IPS DF 19.7 (cell line): ENCODE results near the gene AP5S1.
"Not testable (repeated sequence)": the region's sequence is repeated elsewhere in the genome, so short reads cannot be mapped to it uniquely, and the experiment has no call there.

ENCODE experiments used
- DNase-seq: peaks from one replicate; pipeline ENCODE4 v3.0.0-alpha.2; 2013; ENCODE audit warnings: low read depth, low spot score

The AP5S1 gene

DNA sequence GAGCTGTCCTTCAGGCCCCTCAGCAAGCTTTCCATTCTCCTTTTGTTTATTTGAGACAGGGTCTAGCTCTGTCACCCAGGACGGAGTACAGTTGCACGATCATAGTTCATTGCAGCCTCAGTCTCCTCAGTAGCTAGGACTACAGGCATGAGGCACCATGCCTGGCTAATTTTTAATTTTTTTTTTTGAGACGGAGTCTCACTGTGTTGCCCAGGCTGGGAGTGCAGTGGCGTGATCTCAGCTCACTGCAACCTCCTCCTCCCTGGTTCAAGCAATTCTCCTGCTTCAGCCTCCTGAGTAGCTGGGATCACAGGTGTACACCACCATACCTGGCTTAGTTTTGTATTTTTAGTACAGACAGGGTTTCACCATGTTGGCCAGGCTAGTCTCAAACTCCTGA is 31.1 kb upstream of the AP5S1 start:
- DNase-seq = not testable (repeated sequence)

- DNase-seq = not testable (repeated sequence)
Measured at GRCh38 chr20:3794168-3794567, 26.2 kb upstream of the AP5S1 start.

DNA sequence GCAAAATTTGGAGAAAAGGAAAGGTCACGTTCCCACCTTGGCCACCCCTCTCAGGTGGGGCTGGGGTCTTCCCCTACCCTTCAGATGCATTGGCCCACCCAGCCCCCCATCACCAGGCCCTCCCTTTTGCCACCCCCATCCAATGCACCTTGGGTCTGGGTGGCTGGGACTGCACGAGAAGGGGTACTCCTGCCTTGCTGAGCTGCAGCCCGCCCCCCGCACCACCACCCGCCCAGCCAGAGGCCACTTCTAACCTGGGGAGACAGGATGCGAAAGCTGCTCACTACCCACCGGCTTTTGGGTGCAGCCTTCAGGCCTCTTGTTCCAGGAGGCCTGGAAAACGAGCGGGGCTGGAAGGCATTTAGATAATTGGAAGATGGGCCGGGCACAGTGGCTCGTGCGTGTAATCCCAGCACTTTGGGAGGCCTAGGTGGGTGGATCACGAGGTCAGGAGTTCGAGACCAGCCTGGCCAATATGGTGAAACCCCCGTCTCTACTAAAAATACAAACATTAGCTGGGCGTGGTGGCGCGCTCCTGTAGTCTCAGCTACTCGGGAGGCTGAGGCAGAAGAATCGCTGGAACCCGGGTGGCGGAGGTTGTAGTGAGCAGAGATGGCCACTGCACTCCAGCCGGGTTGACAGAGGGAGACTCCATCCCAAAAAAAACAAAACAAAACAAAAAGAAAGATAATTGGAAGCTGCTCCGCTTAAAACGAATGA is 25.5 kb upstream of the AP5S1 start:
- DNase-seq = no peak

DNA sequence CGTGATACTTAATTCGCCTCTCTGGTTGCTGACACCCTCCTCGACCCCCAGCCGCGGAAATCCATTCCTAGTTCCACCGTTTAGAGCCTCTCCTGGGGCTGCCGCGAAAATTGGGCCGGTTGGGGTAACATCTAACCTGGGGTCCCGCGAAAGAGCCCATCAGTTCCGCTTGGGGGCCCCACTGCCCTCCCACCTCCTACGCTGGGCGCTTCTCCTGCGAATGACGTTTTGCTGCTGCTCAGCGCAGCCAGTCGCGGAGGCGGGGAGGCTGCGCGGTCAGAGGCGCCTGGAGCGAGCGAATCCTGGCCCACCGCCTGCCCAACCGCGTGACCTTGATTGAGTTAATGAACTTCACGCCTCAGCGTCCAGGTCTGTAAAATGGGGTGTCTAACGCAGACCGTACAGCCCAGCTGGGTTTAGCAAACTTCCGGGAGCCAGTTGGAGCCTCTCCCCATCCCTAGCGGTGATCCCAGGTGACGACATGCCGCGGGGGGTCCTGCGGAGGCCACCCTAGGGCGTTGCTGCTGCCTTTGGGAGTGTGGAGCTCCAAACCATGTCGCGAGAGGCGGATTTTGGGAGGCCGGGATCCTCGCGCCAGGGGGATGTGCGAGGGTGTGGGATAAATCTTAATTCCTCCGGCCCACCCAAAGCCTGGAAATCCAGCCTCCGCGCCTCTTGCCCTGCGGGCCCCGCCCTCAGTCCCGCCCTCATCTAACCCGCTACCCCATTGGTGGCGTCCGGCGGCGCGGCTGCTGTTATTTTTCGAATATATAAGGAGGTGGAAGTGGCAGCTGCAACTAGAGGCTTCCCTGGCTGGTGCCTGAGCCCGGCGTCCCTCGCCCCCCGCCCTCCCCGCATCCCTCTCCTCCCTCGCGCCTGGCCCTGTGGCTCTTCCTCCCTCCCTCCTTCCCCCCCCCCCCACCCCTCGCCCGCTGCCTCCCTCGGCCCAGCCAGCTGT is 24.6 kb upstream of the AP5S1 start, which contains the start of gene CDC25B:
TSS of gene CDC25B (plus strand) at position 800 of the 958 bp plus-strand sequence. CDS start 222 bp downstream, outside the sequence.
- DNase-seq = peak; percentile 54

DNA sequence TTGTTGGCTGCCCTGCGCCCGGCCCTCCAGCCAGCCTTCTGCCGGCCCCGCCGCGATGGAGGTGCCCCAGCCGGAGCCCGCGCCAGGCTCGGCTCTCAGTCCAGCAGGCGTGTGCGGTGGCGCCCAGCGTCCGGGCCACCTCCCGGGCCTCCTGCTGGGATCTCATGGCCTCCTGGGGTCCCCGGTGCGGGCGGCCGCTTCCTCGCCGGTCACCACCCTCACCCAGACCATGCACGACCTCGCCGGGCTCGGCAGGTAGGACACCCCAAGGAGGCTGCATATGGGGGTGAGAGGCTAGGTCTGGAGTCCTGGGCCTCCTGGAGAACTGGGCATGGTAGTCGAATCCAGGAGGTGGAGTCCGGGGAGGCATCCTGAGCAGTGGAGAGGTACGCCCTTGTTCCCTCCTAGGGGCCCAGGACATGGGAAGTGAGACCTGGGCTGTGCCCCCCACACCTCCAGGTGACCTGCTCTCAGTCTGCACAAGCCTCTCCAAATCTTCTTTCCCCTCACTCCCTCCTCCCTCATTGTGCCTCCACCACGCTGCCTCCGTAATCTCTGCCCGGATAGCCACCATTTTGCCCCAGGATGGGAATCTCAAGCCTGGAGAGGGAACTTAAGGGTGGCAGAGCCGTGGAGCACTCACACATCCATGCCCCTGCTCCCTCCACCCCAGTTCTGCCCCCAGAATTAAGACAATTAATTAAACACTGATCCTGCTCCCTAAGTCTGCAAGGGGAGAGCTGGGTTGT is 23.7 kb upstream of the AP5S1 start:
- DNase-seq = no peak

- no peak for DNase-seq
Measured at GRCh38 chr20:3797226-3797545, 23.2 kb upstream of the AP5S1 start.

DNA sequence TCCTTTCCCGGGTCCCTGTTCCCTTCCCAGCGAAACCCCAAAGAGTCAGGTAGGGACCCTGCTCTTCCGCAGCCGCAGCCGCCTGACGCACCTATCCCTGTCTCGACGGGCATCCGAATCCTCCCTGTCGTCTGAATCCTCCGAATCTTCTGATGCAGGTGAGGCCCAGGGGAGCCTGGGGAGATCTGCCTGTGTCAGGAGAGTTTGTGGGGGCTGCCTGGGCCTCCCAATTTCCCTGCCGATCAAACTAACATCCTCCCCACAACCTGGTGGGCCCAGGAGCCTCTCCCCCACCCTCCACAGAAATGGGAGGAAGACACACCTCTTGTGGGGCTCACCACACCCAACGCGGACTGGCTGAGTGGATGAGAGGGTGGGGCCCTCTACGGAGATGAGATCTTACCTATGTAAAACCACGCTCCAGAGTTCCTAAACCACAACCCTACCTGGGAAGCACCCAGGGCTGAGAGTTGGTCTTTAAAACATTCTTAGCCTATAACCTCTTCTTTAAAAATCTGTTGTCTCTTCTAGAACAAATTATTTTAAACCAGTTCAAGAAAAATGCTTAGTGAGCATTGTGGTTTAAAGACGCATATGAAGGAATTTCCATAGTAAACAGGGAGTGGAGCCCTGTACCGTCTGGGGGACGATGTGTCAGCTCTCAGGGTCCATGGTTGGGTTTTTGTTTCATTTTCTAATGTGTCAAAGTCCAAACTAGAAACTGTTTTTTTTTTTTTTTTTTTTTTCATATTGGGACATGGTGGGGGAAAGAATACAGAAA is 22.6 kb upstream of the AP5S1 start:
- no peak for DNase-seq

DNA sequence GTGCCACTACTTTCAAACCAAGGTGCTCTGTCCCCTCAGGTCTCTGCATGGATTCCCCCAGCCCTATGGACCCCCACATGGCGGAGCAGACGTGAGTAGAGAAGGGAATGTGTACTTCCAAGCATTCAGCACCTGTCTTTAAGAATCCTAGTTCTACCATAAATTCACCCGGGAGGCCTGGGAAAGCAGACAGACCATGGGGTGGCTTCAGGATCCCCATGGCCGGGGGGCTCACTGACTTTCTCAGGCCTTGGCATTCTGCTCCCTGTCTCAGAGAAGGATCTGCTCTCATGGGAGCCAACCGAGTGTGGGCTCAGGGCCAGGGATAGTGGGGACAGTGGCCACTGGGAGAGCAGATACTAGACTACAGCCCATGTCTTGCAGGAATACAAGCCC is 22.0 kb upstream of the AP5S1 start:
- no peak for DNase-seq

DNA sequence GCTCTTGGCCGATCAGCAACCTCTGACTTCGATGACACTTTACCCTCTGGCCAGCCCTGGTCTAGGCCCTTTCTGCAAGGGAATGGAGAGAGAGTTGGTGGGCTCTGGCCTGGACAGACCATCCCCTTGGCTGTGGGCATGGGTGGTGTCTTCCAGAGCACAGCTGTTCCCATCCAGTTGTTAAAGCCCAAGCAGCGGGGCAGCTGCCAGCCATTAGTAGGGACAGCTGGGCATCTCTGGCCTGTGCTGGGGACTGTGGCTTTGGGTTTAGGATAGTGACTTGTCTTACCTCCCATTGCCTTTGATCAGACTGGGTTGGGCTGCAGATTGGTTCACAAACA is 21.5 kb upstream of the AP5S1 start:
- DNase-seq = no peak

DNA sequence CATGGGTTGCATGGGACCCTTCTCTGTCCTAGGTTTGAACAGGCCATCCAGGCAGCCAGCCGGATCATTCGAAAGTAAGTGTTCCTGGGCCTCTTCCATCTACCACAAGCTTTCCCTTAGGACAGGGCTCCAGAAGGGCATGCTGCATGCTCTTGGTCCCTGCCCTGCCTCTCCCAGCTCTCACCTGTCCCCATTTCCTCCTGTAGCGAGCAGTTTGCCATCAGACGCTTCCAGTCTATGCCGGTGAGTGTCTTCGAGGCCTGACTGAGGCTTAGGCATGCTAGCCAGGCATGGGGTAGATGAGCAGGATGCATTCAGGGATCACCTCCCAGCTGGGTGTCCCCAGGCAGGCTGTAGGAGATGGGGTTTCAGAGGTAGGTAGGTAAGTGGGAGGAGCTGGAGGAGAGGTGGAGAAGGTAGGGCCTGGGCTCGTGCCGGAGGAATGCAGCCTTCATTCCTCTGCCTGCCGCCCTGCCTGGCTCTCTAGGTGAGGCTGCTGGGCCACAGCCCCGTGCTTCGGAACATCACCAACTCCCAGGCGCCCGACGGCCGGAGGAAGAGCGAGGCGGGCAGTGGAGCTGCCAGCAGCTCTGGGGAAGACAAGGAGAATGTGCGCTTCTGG is 20.0 kb upstream of the AP5S1 start:
- DNase-seq = peak; percentile 63

- no peak for DNase-seq
Measured at GRCh38 chr20:3800878-3801260, 19.5 kb upstream of the AP5S1 start.

DNA sequence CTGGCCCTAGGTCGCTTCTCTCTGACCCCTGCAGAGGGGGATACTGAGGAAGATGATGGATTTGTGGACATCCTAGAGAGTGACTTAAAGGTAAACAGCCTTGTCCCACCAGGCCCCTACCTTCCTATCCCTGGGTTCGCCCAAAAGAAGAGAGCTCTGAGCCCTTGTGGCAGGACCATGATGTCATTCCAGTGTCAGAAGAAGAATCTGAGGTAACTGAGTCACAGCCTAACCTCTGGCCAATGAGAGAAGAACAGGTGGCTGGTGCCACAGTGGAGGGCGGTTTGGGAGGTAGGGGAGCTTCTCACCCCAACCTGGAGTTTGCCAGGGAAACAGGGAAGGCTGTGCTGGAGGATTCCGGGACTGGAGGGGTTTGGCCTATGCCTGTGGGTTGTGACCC is 19.0 kb upstream of the AP5S1 start:
- DNase-seq = no peak

DNA sequence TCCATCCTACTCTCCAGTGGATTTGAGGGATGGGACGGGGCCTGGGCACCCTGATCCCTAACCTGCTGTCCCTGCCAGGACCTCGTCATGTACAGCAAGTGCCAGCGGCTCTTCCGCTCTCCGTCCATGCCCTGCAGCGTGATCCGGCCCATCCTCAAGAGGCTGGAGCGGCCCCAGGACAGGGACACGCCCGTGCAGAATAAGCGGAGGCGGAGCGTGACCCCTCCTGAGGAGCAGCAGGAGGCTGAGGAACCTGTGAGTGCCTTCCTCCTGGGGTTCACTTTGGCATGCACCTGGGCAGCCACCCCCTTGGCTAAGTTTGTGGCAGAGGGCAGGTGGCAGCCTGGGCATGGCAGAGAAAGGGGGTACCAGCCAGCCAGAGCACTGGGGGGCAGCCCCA is 18.5 kb upstream of the AP5S1 start:
- no peak for DNase-seq

DNA sequence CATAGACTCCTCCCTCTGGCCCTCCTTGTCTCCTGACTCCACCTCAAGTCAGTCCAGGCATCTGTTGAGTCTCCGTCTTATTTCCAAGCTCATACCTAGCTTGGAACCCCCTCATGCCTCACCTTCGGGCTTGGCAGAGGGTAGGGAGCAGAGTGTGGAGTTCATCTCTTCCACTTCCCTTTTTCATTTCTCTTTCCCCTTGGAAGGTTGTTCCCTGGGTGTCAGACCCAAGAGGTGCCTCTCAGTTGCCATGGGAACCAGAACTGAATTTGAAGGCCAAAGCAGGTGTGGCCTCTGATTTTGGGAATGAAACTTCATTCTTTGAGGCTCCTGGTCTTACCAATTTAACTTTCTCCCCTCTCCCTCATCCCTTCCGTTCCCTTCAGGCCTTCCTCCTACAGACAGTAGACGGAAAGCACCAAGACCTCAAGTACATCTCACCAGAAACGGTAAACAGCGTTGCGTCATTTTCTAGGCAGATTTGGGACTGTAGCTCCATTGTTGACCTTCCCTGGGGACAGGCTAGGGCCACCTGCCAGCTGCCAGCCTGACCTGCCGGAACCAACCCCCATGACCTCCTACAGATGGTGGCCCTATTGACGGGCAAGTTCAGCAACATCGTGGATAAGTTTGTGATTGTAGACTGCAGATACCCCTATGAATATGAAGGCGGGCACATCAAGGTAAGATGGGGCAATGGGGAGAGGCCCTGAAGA is 17.7 kb upstream of the AP5S1 start:
- DNase-seq = no peak

DNA sequence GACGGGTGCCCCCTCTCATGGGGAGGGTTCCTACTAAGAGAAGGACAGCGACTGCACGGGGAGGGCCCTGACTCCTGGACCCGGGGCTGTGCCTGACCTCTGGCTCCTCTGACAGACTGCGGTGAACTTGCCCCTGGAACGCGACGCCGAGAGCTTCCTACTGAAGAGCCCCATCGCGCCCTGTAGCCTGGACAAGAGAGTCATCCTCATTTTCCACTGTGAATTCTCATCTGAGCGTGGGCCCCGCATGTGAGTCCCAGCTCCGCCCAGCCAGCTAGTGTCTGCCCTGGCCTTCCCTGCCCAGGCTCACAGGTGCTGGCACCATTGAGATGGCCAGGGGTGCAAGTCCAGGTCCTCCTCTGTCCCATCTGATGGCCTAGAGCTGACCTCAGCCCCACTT is 17.1 kb upstream of the AP5S1 start:
- DNase-seq = no peak

- no peak for DNase-seq
Measured at GRCh38 chr20:3803854-3804253, 16.5 kb upstream of the AP5S1 start.

DNA sequence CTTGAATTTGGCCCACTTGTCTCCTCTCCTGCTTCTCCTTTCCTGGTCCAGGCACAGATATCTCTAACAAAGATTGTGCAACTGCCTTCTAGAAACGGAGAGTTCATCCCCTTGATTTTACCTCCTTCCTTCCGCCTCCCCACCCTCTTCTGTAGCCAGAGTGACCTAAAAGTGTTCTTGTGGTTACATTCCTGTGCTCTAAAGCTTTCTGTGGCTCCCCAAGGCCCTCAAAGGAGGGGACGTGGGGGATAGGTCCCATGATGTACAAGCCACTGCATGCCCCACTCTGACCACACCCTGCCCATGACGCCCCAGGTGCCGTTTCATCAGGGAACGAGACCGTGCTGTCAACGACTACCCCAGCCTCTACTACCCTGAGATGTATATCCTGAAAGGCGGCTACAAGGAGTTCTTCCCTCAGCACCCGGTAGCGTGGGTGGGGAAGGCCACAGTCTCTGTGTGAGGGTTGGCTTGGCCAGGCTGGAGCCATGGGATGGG is 16.0 kb upstream of the AP5S1 start:
- DNase-seq = no peak

DNA sequence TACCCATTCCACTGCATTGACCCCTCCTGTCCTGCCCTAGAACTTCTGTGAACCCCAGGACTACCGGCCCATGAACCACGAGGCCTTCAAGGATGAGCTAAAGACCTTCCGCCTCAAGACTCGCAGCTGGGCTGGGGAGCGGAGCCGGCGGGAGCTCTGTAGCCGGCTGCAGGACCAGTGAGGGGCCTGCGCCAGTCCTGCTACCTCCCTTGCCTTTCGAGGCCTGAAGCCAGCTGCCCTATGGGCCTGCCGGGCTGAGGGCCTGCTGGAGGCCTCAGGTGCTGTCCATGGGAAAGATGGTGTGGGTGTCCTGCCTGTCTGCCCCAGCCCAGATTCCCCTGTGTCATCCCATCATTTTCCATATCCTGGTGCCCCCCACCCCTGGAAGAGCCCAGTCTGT is 15.6 kb upstream of the AP5S1 start:
- DNase-seq = no peak

- no peak for DNase-seq
Measured at GRCh38 chr20:3808544-3808943, 11.8 kb upstream of the AP5S1 start.
